CD4-positive, alpha-beta T cell treated with Interleukin-17A for 4 hours (primary cell): ENCODE results near the gene RTN4R.
"Not testable (repeated sequence)": the region's sequence is repeated elsewhere in the genome, so short reads cannot be mapped to it uniquely, and the experiment has no call there.

Source experiments
- DNase-seq: peaks from one replicate; pipeline ENCODE4 v3.0.0-alpha.2; 2020; ENCODE audit warnings: mixed read lengths

The RTN4R gene

GRCh38 chr22:20286784-20287423 lies 18.8 kb upstream of the RTN4R start:
- not testable (repeated sequence) for DNase-seq

- not testable (repeated sequence) for DNase-seq
Observed at GRCh38 chr22:20286312-20286660, 18.2 kb upstream of the RTN4R start.

GRCh38 chr22:20285473-20286311 lies 17.6 kb upstream of the RTN4R start:
- peak; percentile 87 for DNase-seq

- no peak for DNase-seq
Observed at GRCh38 chr22:20284471-20285086, 16.5 kb upstream of the RTN4R start.

GRCh38 chr22:20283674-20284066 lies 15.6 kb upstream of the RTN4R start:
- no peak for DNase-seq

GRCh38 chr22:20282901-20283673 lies 15.0 kb upstream of the RTN4R start:
- no peak for DNase-seq

GRCh38 chr22:20281891-20282290 lies 13.8 kb upstream of the RTN4R start:
- DNase-seq, result no peak

- not testable (repeated sequence) for DNase-seq
Observed at GRCh38 chr22:20281473-20281872, 13.4 kb upstream of the RTN4R start.

- no peak for DNase-seq
Observed at GRCh38 chr22:20280866-20281265, 12.7 kb upstream of the RTN4R start.

- DNase-seq, result not testable (repeated sequence)
Observed at GRCh38 chr22:20280163-20280562, 12.0 kb upstream of the RTN4R start.

GRCh38 chr22:20279662-20280134 lies 11.6 kb upstream of the RTN4R start:
- DNase-seq, result no peak

- DNase-seq, result not testable (repeated sequence)
Observed at GRCh38 chr22:20278726-20279490, 10.8 kb upstream of the RTN4R start.

GRCh38 chr22:20277936-20278635 lies 10.0 kb upstream of the RTN4R start:
- not testable (repeated sequence) for DNase-seq

GRCh38 chr22:20276468-20276867 lies 8.3 kb upstream of the RTN4R start:
- no peak for DNase-seq

GRCh38 chr22:20275836-20276235 lies 7.7 kb upstream of the RTN4R start:
- DNase-seq, result no peak

- DNase-seq, result not testable (repeated sequence)
Observed at GRCh38 chr22:20275325-20275724, 7.2 kb upstream of the RTN4R start.

GRCh38 chr22:20274374-20274773 lies 6.3 kb upstream of the RTN4R start:
- not testable (repeated sequence) for DNase-seq

GRCh38 chr22:20273758-20274181 lies 5.7 kb upstream of the RTN4R start:
- no peak for DNase-seq

GRCh38 chr22:20272700-20273099 lies 4.6 kb upstream of the RTN4R start:
- DNase-seq, result no peak

- no peak for DNase-seq
Observed at GRCh38 chr22:20272174-20272573, 4.1 kb upstream of the RTN4R start.
